Measurements from ENCODE around the gene PRR16.

Gene PRR16

DNA sequence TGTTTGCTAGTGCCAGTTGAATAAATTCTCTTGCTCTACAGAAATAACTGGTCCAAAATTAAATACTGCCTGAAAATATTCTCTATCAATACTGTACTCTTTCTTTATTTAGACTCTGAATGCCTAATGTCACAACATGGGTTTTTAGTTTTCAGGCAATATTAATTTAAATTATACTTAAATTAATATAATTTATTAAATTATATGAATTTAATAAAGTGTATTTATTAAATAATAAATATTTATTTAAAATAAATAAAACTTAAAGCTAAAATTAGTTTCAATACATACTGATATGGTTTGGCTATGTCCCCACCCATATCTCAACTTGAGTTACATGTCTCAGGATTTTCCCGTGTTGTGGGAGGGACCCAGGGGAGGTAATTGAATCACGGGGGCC, 146.0 kb downstream of the PRR16 start:
- TF ChIP-seq ZFX (IDR thresholded peaks at IDR 0.05; ENCODE audit: borderline replicate concordance) (no peak), CTCF (IDR thresholded peaks at IDR 0.05) (no peak)
- no peak overlapping the region for H3K27ac ChIP-seq

GRCh38 chr5:120613729-120614128, 149.6 kb downstream of the PRR16 start:
- H3K27ac ChIP-seq: no peak overlapping the region
- TF ChIP-seq CTCF (IDR thresholded peaks at IDR 0.05) (no peak), ZFX (IDR thresholded peaks at IDR 0.05; ENCODE audit: borderline replicate concordance) (no peak)

- no peak overlapping the region for H3K27ac ChIP-seq
- TF ChIP-seq ZFX (IDR thresholded peaks at IDR 0.05; ENCODE audit: borderline replicate concordance) (no peak), CTCF (IDR thresholded peaks at IDR 0.05) (no peak)
Measured at GRCh38 chr5:120614531-120615180, 150.6 kb downstream of the PRR16 start.

GRCh38 chr5:120615967-120616645, 152.0 kb downstream of the PRR16 start:
- no peak for TF ChIP-seq ZFX (IDR thresholded peaks at IDR 0.05; ENCODE audit: borderline replicate concordance)
- TF ChIP-seq CTCF (IDR thresholded peaks at IDR 0.05): no peak
- H3K27ac ChIP-seq: no peak overlapping the region

DNA sequence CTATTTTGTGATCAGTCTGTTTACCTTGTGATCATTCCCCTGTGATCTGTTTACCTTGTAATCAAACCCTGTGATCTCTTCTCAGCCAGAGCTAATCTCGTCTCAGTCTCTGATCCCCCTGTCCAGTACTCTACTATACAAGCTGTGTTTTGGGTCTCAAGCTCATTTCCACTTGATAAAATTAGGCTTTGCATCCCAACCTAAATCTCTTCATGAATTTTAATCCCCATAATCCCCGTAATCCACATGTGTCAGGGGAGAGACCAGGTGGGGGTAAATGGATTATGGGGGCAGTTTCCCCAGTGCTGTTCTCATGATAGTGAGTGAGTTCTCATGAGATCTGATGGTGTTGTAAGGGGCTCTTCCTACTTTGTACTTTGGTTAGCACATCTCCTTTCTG, 157.2 kb downstream of the PRR16 start:
- H3K27ac ChIP-seq: no peak overlapping the region
- TF ChIP-seq ZFX (IDR thresholded peaks at IDR 0.05; ENCODE audit: borderline replicate concordance): no peak
- TF ChIP-seq CTCF (IDR thresholded peaks at IDR 0.05): no peak

- TF ChIP-seq ZFX (IDR thresholded peaks at IDR 0.05; ENCODE audit: borderline replicate concordance): no peak
- no peak for TF ChIP-seq CTCF (IDR thresholded peaks at IDR 0.05)
- H3K27ac ChIP-seq: no peak overlapping the region
Measured at GRCh38 chr5:120624021-120624563, 160.0 kb downstream of the PRR16 start.

- H3K27ac ChIP-seq: no peak overlapping the region
- TF ChIP-seq CTCF (IDR thresholded peaks at IDR 0.05): no peak
- TF ChIP-seq ZFX (IDR thresholded peaks at IDR 0.05; ENCODE audit: borderline replicate concordance): no peak
Measured at GRCh38 chr5:120628156-120628555, 164.1 kb downstream of the PRR16 start.

Measured in 22Rv1 (cell line).